ENCODE results near the gene BRIP1. TPM values are rescaled to one million over a fixed set of nuclear protein-coding genes. Genes with fewer than 3 reads are reported as not detected.
"Not testable (repeated sequence)": the region's sequence is repeated elsewhere in the genome, so short reads cannot be mapped to it uniquely, and the experiment has no call there.

BRIP1 gene
- total RNA-seq, 2 donors from 2014 or later = 19.0 to 21.7 TPM

DNA sequence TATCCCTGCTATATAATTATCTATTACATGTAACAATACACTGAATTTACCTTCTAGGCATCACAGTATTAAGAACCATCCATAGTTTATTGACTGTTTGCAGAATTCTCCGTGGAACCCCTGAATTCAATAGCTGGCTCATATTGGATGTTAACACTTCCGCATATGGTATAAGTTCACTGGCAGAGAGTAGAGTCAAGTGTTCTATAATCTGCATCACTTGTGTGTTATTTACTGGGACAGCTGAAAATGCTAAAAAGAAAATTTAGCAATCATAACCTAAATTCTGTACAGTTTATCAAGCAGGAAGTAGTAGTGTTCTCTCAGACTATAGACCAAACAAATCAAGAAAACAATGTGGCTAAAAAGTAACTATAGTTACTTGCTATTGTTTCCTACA lies 14.5 kb upstream of the BRIP1 start:
- no peak overlapping the region for H3K27ac Mint-ChIP-seq

DNA sequence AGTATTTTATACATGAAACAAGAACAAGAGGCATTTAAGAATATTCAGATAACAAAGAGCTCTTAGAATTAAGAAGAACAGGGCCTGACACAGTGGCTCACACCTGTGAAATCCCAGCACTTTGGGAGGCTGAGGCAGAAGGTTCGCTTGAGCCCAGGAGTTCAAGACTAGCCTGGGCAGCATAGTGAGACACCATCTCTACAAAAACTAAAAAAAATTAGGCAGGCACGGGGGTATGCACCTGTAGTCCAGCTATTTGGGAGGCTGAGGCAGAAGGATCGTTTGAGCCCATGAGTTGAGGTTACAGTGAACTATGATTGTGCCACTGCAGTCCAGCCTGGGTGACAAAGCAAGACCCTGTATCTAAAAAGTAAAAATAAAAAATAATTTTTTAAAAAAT lies 12.5 kb upstream of the BRIP1 start:
- Mint-ChIP-seq H3K27me3 (no peaks in the 10 kb centered on the region), H3K27ac (peak overlapping the region; percentile 58), H3K4me1 (peaks cover 4% of the 10 kb centered on the region), H3K4me3 (no peak overlapping the region), H3K9me3 (no peaks in the 10 kb centered on the region), H3K36me3 (ENCODE audit: low read depth) (peaks cover 84% of the 10 kb centered on the region)
- no peak for ATAC-seq (replicated peaks)

More for the DNA sequence above, 14.5 kb upstream of the BRIP1 start:
- peaks cover 88% of the 10 kb centered on the region for H3K36me3 Mint-ChIP-seq (ENCODE audit: low read depth)
- no peak overlapping the region for H3K4me3 Mint-ChIP-seq
- no peak for ATAC-seq (replicated peaks)
- no peaks in the 10 kb centered on the region for H3K9me3 Mint-ChIP-seq
- peaks cover 4% of the 10 kb centered on the region for H3K4me1 Mint-ChIP-seq
- no peaks in the 10 kb centered on the region for H3K27me3 Mint-ChIP-seq

DNA sequence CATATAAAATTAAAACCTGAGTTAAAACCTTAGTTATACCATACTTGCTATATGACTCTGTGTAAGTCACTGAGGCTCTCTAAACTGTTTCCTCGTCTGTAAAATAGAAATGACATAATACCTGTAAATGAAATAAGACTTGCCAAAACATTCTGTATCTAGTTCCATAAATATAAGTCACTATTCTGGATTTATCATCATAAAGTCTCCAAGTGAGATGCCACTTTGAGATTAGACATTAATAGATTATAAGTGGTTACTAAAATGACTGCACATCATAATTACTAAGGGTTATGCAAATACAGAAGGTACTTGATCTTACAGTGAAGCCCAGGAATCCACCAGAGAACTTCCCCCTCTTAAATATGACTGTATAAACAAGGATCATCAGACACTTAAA lies 12.0 kb upstream of the BRIP1 start:
- H3K9me3 Mint-ChIP-seq = no peaks in the 10 kb centered on the region
- no peaks in the 10 kb centered on the region for H3K27me3 Mint-ChIP-seq
- H3K27ac Mint-ChIP-seq = peak overlapping the region; percentile 58
- peaks cover 4% of the 10 kb centered on the region for H3K4me1 Mint-ChIP-seq
- H3K4me3 Mint-ChIP-seq = no peak overlapping the region
- peaks cover 84% of the 10 kb centered on the region for H3K36me3 Mint-ChIP-seq (ENCODE audit: low read depth)
- peak; percentile 77 for ATAC-seq (replicated peaks)

DNA sequence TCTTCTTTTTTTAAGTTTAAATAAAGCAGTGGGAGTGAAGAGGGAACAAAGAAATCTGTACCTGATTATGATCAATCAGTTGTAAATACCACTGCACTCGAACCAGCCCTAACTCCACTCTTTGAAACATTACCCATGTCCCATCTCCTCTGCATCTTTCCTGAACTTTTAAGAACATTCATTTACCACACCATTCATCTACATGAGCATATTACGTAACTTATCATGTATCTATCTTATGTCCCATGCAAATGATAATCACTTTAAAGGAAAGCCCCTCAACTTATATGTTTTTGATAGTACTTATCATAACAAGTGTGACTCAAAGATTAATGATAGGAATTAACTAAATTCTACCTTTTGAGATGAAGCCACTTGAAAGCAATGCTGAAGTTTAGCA lies 10.7 kb upstream of the BRIP1 start:
- no peaks in the 10 kb centered on the region for H3K27me3 Mint-ChIP-seq
- H3K9me3 Mint-ChIP-seq = no peaks in the 10 kb centered on the region
- ATAC-seq (replicated peaks) = no peak
- H3K27ac Mint-ChIP-seq = no peak overlapping the region
- H3K4me1 Mint-ChIP-seq = peaks cover 4% of the 10 kb centered on the region
- H3K36me3 Mint-ChIP-seq (ENCODE audit: low read depth) = peaks cover 84% of the 10 kb centered on the region
- H3K4me3 Mint-ChIP-seq = no peak overlapping the region

DNA sequence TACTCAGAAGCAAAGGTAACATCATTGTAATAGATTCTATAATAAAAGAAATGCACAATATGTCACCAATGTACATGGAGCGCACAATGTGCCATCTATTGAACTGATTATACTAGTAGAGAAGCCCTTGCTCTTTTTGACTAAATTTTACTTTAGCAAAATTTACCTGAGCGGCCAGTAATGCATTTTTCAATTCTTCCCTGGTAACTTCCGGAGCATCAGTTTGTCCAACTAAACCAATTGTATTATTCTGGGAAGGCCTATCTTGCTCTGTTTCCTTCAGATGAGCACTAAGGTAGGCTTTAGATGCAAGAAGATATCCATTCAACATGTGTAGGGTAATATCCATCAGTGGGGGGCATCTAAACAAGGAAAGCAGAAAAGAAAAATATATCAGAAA lies 8.8 kb upstream of the BRIP1 start:
- no peak for ATAC-seq (replicated peaks)
- no peak overlapping the region for H3K4me3 Mint-ChIP-seq
- H3K27me3 Mint-ChIP-seq = no peaks in the 10 kb centered on the region
- no peaks in the 10 kb centered on the region for H3K9me3 Mint-ChIP-seq
- peaks cover 86% of the 10 kb centered on the region for H3K36me3 Mint-ChIP-seq (ENCODE audit: low read depth)
- H3K4me1 Mint-ChIP-seq = peaks cover 4% of the 10 kb centered on the region
- H3K27ac Mint-ChIP-seq = no peak overlapping the region

DNA sequence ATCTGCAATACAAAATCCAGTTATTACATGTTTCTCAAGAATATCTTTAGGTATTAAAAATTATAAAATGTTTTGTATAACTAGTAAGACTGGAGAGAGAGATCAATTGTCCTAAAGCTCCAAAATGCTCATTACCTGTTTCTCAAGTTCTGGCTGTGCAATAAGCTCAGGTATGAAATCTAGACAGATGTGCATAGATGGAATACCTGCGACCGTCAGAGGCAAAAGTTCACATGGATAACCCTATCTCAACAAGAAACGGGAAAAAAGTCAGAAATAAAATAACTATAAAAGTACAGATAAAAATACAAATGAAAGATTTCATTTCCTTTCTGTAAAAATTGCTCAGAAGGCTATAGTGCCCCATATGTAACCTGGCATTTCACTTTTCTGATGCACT lies 5.8 kb upstream of the BRIP1 start:
- Mint-ChIP-seq H3K27ac (no peak overlapping the region), H3K4me3 (no peak overlapping the region), H3K27me3 (no peaks in the 10 kb centered on the region), H3K4me1 (peaks cover 4% of the 10 kb centered on the region), H3K9me3 (no peaks in the 10 kb centered on the region), H3K36me3 (ENCODE audit: low read depth) (peaks cover 69% of the 10 kb centered on the region)
- ATAC-seq (replicated peaks) = no peak

DNA sequence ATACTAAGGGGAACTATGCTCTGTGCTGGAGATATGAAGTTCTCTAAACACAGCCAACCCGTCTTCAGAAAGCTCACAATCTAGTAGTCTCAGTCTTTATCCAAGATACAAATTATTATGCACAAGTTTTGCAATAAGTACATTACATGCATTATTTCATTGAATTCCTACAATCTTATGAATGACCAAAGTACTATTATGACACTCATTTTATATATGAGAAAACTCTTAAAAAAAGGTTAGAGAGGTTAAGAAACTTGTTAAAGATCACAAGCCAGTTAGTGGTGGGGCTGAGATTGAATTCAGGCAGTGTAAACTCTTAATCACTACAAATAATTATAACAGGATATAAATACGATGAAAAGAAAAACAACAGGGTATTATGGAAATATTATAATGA lies 4.7 kb upstream of the BRIP1 start:
- Mint-ChIP-seq H3K9me3 (no peaks in the 10 kb centered on the region), H3K27ac (no peak overlapping the region), H3K4me1 (no peaks in the 10 kb centered on the region), H3K36me3 (ENCODE audit: low read depth) (peaks cover 61% of the 10 kb centered on the region), H3K27me3 (no peaks in the 10 kb centered on the region), H3K4me3 (no peak overlapping the region)
- ATAC-seq (replicated peaks) = no peak

DNA sequence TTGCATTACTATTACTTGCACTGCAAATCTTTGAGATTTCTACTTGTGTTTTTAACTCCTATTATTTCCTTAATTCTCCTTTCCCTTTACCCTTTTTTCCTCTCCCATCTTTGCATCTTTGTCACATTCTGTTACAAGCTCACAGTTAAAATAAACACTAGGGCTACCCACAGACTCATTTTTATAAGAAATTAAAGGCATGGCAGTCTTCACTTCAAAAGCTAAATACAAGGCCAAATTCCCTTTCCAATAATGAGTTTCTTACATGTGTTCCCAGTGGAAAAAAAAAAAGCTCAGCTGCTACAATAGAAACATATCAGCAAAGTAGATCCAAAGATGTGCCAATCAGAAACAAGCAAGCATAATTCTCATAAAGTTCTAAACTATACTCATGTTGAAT lies 3.7 kb upstream of the BRIP1 start:
- Mint-ChIP-seq H3K36me3 (ENCODE audit: low read depth) (peaks cover 56% of the 10 kb centered on the region), H3K4me1 (no peaks in the 10 kb centered on the region), H3K27ac (no peak overlapping the region), H3K4me3 (no peak overlapping the region), H3K9me3 (no peaks in the 10 kb centered on the region), H3K27me3 (no peaks in the 10 kb centered on the region)
- no peak for ATAC-seq (replicated peaks)

DNA sequence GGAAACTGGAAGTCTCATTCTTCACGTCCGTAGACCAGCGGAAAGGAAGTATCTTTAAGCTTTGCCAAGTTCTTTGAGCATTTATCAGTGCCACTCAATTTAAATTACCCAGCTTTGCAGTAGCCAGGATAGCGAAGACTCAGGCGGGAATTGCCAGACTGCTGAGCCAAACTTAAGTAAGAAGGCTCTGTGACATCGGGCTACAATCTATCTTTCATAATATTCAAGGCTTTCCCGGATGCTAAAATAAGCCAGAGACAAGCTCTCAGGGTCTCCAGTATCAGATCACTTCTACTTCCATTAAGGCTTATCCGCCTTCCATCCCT lies 436 bp upstream of the BRIP1 start:
- H3K4me1 Mint-ChIP-seq = peaks cover 8% of the 10 kb centered on the region
- H3K27ac Mint-ChIP-seq = peak overlapping the region; percentile 93
- H3K9me3 Mint-ChIP-seq = no peaks in the 10 kb centered on the region
- H3K27me3 Mint-ChIP-seq = no peaks in the 10 kb centered on the region
- H3K36me3 Mint-ChIP-seq (ENCODE audit: low read depth) = peaks cover 39% of the 10 kb centered on the region
- H3K4me3 Mint-ChIP-seq = peak overlapping the region; percentile 98
- ATAC-seq (replicated peaks) = peak; percentile 12

DNA sequence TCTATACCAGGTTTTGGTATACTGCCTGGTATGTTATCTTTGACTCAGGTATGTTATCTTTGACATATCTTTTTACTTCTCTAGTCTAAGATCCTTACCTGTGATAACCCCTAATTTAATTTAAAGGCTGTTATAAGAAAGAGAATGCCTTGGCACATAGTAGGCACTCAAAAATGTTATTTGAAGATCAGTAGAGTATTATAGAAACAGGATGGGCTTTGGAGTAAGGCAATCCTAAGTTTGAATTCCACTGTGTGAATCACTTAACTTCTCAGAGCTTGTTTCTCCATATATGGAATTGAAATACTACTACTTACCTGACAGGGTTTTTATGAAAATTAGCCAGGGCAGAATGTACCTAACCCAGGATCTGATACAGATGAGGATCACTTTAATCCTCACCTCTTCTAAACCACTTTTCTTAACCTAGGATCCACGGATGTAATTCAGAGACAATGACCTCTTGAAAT lies 1.2 kb downstream of the BRIP1 start:
- H3K27ac Mint-ChIP-seq = peak overlapping the region; percentile 93
- H3K4me3 Mint-ChIP-seq = peak overlapping the region; percentile 98
- H3K27me3 Mint-ChIP-seq = no peaks in the 10 kb centered on the region
- peaks cover 8% of the 10 kb centered on the region for H3K4me1 Mint-ChIP-seq
- no peaks in the 10 kb centered on the region for H3K9me3 Mint-ChIP-seq
- peaks cover 27% of the 10 kb centered on the region for H3K36me3 Mint-ChIP-seq (ENCODE audit: low read depth)
- no peak for ATAC-seq (replicated peaks)

DNA sequence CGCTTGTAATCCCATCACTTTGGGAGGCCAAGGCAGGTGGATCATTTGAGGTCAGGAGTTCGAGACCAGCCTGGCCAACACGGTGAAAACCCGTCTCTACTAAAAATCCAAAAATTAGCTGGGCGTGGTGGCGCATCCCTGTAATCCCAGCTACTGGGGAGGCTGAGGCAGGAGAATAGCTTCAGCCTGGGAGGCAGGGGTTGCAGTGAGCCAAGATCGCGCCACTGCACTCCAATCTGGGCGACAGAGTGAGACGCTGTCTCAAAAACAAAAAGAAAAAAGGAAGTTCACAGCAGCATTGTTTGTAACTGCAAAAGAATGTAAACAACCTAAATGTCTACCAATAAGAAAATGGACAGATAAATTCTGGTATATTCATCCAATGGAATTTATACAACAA lies 2.9 kb downstream of the BRIP1 start:
- not testable (repeated sequence) for H3K27me3 Mint-ChIP-seq; H3K27ac Mint-ChIP-seq; H3K4me3 Mint-ChIP-seq; ATAC-seq (replicated peaks); H3K9me3 Mint-ChIP-seq; H3K4me1 Mint-ChIP-seq
- H3K36me3 Mint-ChIP-seq (ENCODE audit: low read depth) = peaks cover 27% of the 10 kb centered on the region

DNA sequence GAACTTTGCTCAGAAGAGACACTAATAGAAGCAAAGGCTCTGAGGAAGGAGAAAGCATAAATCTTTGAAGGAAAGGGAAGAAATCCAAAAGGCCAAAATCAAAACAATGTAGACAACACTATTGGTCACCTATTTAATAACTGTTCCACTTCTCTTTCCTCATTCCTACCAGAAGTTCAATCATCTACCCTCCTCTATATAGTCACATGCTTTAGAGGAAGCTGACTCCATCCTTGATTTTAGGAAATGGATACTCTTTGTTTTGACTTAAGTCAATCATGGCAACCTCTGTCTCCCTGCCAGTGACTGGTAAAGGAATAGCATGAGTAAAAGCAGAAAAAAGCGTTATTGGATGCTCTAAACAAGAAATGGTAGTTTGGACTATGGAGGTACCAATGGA lies 7.3 kb downstream of the BRIP1 start:
- no peak overlapping the region for H3K4me3 Mint-ChIP-seq
- H3K27me3 Mint-ChIP-seq = no peaks in the 10 kb centered on the region
- H3K4me1 Mint-ChIP-seq = no peaks in the 10 kb centered on the region
- no peaks in the 10 kb centered on the region for H3K9me3 Mint-ChIP-seq
- no peak overlapping the region for H3K27ac Mint-ChIP-seq
- ATAC-seq (replicated peaks) = no peak
- peaks cover 58% of the 10 kb centered on the region for H3K36me3 Mint-ChIP-seq (ENCODE audit: low read depth)

DNA sequence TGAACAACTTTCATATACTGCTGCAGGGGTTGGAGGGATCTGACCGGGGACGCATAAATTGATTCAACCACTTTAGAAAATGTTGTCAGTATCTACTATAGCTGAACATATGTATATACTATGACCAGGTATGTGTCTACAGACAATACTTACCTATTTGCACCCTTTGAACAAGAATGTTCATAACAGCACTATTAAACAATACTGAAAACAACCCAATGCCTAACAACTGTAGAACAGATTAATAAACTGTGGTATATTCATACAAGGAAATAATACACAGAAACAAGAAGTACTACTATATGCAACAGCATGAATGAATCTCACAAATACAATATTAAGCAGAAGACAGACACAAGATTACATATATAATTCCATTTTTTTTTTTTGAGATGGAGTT lies 10.5 kb downstream of the BRIP1 start:
- Mint-ChIP-seq H3K27ac (no peak overlapping the region), H3K36me3 (ENCODE audit: low read depth) (peaks cover 42% of the 10 kb centered on the region), H3K27me3 (no peaks in the 10 kb centered on the region), H3K4me1 (no peaks in the 10 kb centered on the region), H3K4me3 (no peak overlapping the region), H3K9me3 (no peaks in the 10 kb centered on the region)
- no peak for ATAC-seq (replicated peaks)

DNA sequence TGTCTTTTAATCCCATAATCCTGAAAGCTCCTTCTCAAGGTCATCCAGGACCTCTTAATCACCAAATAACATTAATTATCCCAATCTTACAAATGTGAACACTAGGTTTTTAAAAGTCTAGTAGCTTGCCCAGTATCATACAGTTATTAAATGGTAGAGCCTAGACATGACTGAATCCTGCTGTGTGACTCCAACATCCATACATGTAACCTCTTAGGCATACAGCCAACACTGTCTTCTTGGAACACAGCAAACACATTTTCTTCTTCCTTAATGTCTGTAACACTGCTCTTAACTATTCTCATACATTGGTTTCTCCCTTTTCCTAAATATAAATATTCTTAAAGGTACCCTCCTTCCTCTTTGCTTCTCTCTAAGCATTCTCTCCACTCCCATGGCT lies 13.7 kb downstream of the BRIP1 start:
- no peaks in the 10 kb centered on the region for H3K4me1 Mint-ChIP-seq
- no peak overlapping the region for H3K4me3 Mint-ChIP-seq
- ATAC-seq (replicated peaks) = no peak
- no peak overlapping the region for H3K27ac Mint-ChIP-seq
- peaks cover 49% of the 10 kb centered on the region for H3K36me3 Mint-ChIP-seq (ENCODE audit: low read depth)
- no peaks in the 10 kb centered on the region for H3K27me3 Mint-ChIP-seq
- H3K9me3 Mint-ChIP-seq = no peaks in the 10 kb centered on the region

DNA sequence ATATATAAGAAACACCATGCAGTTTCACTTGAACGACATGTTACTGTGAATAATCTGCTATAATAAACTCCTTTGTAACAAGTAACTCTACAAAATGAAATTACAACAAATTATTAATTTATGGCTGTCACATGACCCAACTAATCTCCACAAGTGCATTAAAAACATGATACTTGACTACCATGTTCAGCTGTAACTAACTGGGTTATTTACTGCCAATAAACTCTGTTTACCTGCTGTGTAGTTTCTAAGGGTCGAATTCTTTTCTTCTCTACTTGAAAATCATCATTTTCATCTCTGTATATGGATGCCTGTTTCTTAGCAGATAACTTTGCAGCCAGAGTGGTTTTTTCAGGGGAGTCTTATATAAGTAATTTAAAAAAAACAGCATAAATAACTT lies 14.4 kb downstream of the BRIP1 start:
- Mint-ChIP-seq H3K27me3 (no peaks in the 10 kb centered on the region), H3K36me3 (ENCODE audit: low read depth) (peaks cover 46% of the 10 kb centered on the region), H3K4me3 (no peak overlapping the region)

DNA sequence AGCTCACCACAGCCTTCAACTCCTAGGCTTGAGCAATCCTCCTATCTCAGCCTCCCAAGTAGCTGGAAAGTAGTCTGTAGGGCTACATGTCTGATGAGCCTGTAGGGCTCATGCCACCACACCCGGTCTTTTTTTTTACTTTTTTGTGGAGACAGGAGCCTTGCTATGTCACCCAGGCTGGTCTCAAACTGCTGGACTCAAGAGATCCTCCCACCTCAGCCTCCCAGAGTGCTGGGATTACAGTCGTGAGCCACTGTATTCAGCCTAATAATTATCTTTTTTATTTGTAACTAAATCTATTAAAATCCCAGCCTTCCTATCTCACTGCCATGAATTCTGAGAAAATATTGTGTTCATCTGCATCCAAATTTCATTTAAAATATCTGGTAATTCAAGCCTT lies 15.1 kb downstream of the BRIP1 start:
- no peaks in the 10 kb centered on the region for H3K27me3 Mint-ChIP-seq
- H3K36me3 Mint-ChIP-seq (ENCODE audit: low read depth) = peaks cover 40% of the 10 kb centered on the region
- H3K4me3 Mint-ChIP-seq = no peak overlapping the region
- ATAC-seq (replicated peaks) = no peak
- no peaks in the 10 kb centered on the region for H3K4me1 Mint-ChIP-seq
- H3K27ac Mint-ChIP-seq = no peak overlapping the region
- H3K9me3 Mint-ChIP-seq = no peaks in the 10 kb centered on the region

More for the DNA sequence above, 14.4 kb downstream of the BRIP1 start:
- H3K9me3 Mint-ChIP-seq = no peaks in the 10 kb centered on the region
- H3K27ac Mint-ChIP-seq = no peak overlapping the region
- ATAC-seq (replicated peaks) = no peak
- no peaks in the 10 kb centered on the region for H3K4me1 Mint-ChIP-seq
